Right lobe of liver (tissue), 6 donors: Measurements from ENCODE around the gene WDR88. TPM values are rescaled to one million over a fixed set of nuclear protein-coding genes. Genes with fewer than 3 reads are reported as not detected.
A peak's percentile ranks its signal among the peaks of the same experiment; 100 is the strongest.

Experiments used
- ATAC-seq, 4 donors: fragments of 200-7000 bp; cut with Tn5 transposase; one replicate each; pipeline ENCODE4 v1.9.1; 2020; ENCODE audit warnings: mild to moderate bottlenecking in 4 of 4, moderate library complexity in 4 of 4
- DNase-seq, 3 donors: peaks; one replicate each; pipeline ENCODE4 v3.0.0-alpha.2; 2020
- H3K27ac ChIP-seq, 3 donors: fragments of 200-600 bp; one replicate each; pipeline ENCODE4 v1.8.0; 2022
- H3K27me3 ChIP-seq, 2 donors: fragments of 200-600 bp; one replicate each; pipeline ENCODE4 v1.8.0; 2022
- H3K36me3 ChIP-seq, 4 donors: fragments of 200-600 bp; sonication (generic) in 1 of 4; one replicate each; pipeline versions ENCODE4 v1.5.1 to v1.8.0; 2017 to 2022; ENCODE audit warnings: control low read depth in 1 of 4
- H3K4me1 ChIP-seq, 4 donors: fragments of 200-600 bp; sonication (generic) in 1 of 4; one replicate each; pipeline versions ENCODE4 v1.5.1 to v1.8.0; 2017 to 2022; ENCODE audit warnings: control low read depth in 1 of 4
- H3K4me3 ChIP-seq, 3 donors: fragments of 200-600 bp; one replicate each; pipeline ENCODE4 v1.8.0; 2022
- H3K9me3 ChIP-seq, 4 donors: fragments of 200-600 bp; sonication (generic) in 1 of 4; one replicate each; pipeline versions ENCODE4 v1.5.1 to v1.8.0; 2017 to 2022; ENCODE audit warnings: control low read depth in 1 of 4
- CTCF ChIP-seq, 4 donors: fragments of 200-600 bp in 3 of 4; fragments of 450-650 bp in 1 of 4; IDR thresholded peaks; one replicate each; pipeline versions ENCODE4 v1.5.1 to v1.8.0; 2016 to 2022; ENCODE audit warnings: antibody characterized with exemption in 4 of 4, mild to moderate bottlenecking in 2 of 4
- POLR2A ChIP-seq: fragments of 450-650 bp; IDR thresholded peaks from one replicate; pipeline ENCODE4 v1.6.1; 2017; ENCODE audit warnings: antibody characterized with exemption, mild to moderate bottlenecking
- WGBS: methylation state at CpG from one replicate; pipeline ENCODE4 v1.1.6; 2018; ENCODE audit warnings: low coverage, low lambda C conversion rate; ENCODE audit not compliant: insufficient coverage; ENCODE audit errors: missing lambda C conversion rate; 5-methylcytosine and 5-hydroxymethylcytosine counted together
- intact Hi-C, 2 donors: fragments of 100-400 bp; cut with DNase I; formaldehyde crosslinking; loops; one replicate each; pipeline versions ENCODE4 v1.11.2 to v1.14.1; 2022
- total RNA-seq, 6 experiments: library from RNA; depleted of rRNA in 2 of 6; stranded (reverse); fragments of >200 nt in 2 of 6; fragmentation: NEBNext Ultra II Directional in 3 of 6; extraction: Animal tissue kit (Norgen Biotek cat#: 25700) in 3 of 6; gene quantifications; one replicate each; pipeline versions ENCODE4 v1.1.0 to v1.2.4, GENCODE V29; 2016 to 2023
- donor health status: DM: no; HTN: yes; CAD: no.
- donor health status: DM: no; HTN: no; CAD: no.
- donor health status: DM: no; HTN: no; CAD: no.
- donor health status: DM: no; HTN: yes; CAD: no.
- donor health status: DM: no; HTN: yes; CAD: no.

Gene WDR88
- total RNA-seq, 6 experiments from 2014 or later = not detected

- H3K27me3 ChIP-seq = no peaks in the 10 kb centered on the region
- no peak overlapping the region for H3K4me3 ChIP-seq
- no peak for TF ChIP-seq CTCF (IDR thresholded peaks at IDR 0.05)
- TF ChIP-seq POLR2A = no peak
- intact Hi-C loops = no loop called here
- peaks cover 0 to 18% (median 4%) of the 10 kb centered on the region in 4 donors for H3K4me1 ChIP-seq
- no peaks in the 10 kb centered on the region for H3K9me3 ChIP-seq
- no peaks in the 10 kb centered on the region for H3K36me3 ChIP-seq
- WGBS = no CpG with 5 or more reads among the region's 5 CpGs
- H3K27ac ChIP-seq = no peak overlapping the region
- ATAC-seq = no peak
- no peak for DNase-seq
Observed at GRCh38 chr19:33174186-33174585, 42.3 kb downstream of the WDR88 start.

GRCh38 chr19:33175156-33175782 lies 43.4 kb downstream of the WDR88 start:
- no peak for DNase-seq
- Histone ChIP-seq H3K4me3 (no peak overlapping the region), H3K9me3 (no peaks in the 10 kb centered on the region), H3K27me3 (no peaks in the 10 kb centered on the region), H3K36me3 (no peaks in the 10 kb centered on the region), H3K4me1 (peaks cover 0 to 18% (median 4%) of the 10 kb centered on the region in 4 donors), H3K27ac (no peak overlapping the region)
- no peak for ATAC-seq
- 94% methylated on average over 3 of the region's 10 CpGs for WGBS
- intact Hi-C loops = no loop called here
- no peak for TF ChIP-seq CTCF (IDR thresholded peaks at IDR 0.05)
- TF ChIP-seq POLR2A = no peak

- Histone ChIP-seq H3K4me3 (peak overlapping the region; percentile 56 to 94 (median 90)), H3K36me3 (no peaks in the 10 kb centered on the region), H3K27ac (peak overlapping the region; percentile 88 to 91 (median 89)), H3K9me3 (no peaks in the 10 kb centered on the region), H3K27me3 (no peaks in the 10 kb centered on the region), H3K4me1 (peaks cover 0 to 18% (median 4%) of the 10 kb centered on the region in 4 donors)
- DNase-seq (no peak), ATAC-seq (peak in 3 of 4 donors; percentile 0 to 1 (median 0))
- TF ChIP-seq CTCF (IDR thresholded peaks at IDR 0.05) (no peak), POLR2A (no peak)
- WGBS = 1% methylated on average over 16 of the region's 25 CpGs
- intact Hi-C loops = no loop called here
Observed at GRCh38 chr19:33175886-33176669, 44.2 kb downstream of the WDR88 start.

GRCh38 chr19:33176670-33177416 lies 44.9 kb downstream of the WDR88 start:
- ATAC-seq (peak; percentile 92 to 96 (median 93)), DNase-seq (peak; percentile 97 to 99 (median 98))
- H3K27me3 ChIP-seq = no peaks in the 10 kb centered on the region
- WGBS = 4% methylated on average over 4 of the region's 65 CpGs
- TF ChIP-seq CTCF (IDR thresholded peaks at IDR 0.05) (peak in 3 of 4 donors; percentile 17 to 31 (median 18)), POLR2A (peak; percentile 84)
- H3K4me1 ChIP-seq = peaks cover 0 to 18% (median 4%) of the 10 kb centered on the region in 4 donors
- no peaks in the 10 kb centered on the region for H3K9me3 ChIP-seq
- intact Hi-C loops = no loop called here
- no peaks in the 10 kb centered on the region for H3K36me3 ChIP-seq
- peak overlapping the region; percentile 56 to 94 (median 90) for H3K4me3 ChIP-seq
- peak overlapping the region; percentile 88 to 91 (median 89) for H3K27ac ChIP-seq
